Coronary artery (tissue), 2 donors: Measurements from ENCODE around the gene ATP11A.

Experiments used
- DNase-seq: peaks from one replicate; pipeline ENCODE4 v3.0.0-alpha.2; 2017; ENCODE audit warnings: low spot score
- H3K27ac ChIP-seq, 2 donors: fragments of 200-600 bp; sonication (generic); one replicate each; pipeline ENCODE4 v1.5.1; 2016 to 2019
- H3K4me3 ChIP-seq: fragments of 200-600 bp; sonication (generic); 2 replicates; pipeline ENCODE4 v1.5.1; 2016; ENCODE audit warnings: mild to moderate bottlenecking, moderate library complexity
- TF ChIP-seq, protein P1 (sequence below): fragments of 200-600 bp; sonication (generic); IDR thresholded peaks from one replicate; pipeline ENCODE4 v1.5.1; 2019; ENCODE audit warnings: antibody characterized with exemption

The ATP11A gene

DNA sequence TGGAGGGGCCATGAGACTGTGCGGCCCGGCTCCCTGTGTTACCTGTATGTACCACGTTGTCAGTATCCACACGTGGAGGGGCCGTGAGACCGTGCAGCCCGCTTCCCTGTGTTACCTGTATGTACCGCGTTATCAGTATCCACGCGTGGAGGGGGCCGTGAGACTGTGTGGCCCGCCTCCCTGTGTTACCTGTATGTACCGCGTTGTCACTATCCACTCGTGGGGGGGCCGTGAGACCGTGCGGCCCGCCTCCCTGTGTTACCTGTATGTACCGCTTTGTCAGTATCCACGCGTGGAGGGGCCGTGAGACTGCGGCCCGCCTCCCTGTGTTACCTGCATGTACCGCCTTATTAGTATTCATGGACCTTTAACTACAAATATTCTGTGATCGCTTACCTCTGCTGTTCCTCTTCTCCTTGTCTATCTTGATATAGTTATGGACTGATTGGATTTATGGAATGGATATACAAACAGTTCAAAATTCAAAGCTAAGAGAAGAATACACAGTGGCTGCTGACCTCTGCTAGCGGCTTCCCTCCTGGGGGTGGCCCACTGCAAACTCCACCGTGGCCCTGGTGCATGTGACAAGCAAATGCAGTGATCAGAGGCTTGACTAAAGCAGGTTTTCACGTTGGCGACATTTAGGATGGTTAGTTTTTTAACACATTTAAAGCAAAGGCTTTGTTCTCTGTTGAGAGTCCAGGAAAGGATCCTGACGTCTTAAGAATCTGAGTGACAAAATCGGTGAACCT is 38.7 kb downstream of the ATP11A start:
- DNase-seq, result no peak
- Histone ChIP-seq H3K27ac (no peak overlapping the region), H3K4me3 (no peak overlapping the region)
- TF ChIP-seq, protein P1, sequence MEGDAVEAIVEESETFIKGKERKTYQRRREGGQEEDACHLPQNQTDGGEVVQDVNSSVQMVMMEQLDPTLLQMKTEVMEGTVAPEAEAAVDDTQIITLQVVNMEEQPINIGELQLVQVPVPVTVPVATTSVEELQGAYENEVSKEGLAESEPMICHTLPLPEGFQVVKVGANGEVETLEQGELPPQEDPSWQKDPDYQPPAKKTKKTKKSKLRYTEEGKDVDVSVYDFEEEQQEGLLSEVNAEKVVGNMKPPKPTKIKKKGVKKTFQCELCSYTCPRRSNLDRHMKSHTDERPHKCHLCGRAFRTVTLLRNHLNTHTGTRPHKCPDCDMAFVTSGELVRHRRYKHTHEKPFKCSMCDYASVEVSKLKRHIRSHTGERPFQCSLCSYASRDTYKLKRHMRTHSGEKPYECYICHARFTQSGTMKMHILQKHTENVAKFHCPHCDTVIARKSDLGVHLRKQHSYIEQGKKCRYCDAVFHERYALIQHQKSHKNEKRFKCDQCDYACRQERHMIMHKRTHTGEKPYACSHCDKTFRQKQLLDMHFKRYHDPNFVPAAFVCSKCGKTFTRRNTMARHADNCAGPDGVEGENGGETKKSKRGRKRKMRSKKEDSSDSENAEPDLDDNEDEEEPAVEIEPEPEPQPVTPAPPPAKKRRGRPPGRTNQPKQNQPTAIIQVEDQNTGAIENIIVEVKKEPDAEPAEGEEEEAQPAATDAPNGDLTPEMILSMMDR, result no peak

GRCh38 chr13:112729408-112729807 is 39.6 kb downstream of the ATP11A start:
- TF ChIP-seq, protein P1, result no peak
- DNase-seq, result no peak
- H3K27ac ChIP-seq, result no peak overlapping the region
- H3K4me3 ChIP-seq, result no peak overlapping the region

DNA sequence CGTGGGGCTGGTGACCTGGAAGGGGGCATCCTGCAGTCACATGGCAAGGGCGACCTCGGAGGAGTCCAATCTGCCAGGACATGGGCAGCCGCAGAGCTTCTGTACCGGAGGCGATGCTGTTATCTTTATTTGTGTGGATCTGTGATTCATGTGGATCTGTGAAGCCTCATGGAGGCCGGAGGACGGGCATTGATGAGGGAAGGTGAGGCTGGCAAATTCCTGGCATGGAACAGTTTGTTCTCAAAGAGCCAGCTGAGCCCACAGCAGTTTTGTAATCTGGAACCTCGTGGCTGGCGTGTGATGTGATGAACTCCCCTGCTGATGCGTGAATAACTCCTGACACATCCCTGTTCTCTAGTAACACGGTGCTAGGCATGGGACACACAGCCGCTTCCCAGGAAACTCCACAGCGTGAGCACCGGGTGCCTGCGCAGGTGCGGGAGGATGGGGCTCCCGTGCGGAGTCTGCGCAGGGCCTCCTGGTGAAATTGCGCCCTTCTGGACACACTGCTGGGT is 40.4 kb downstream of the ATP11A start:
- Histone ChIP-seq H3K4me3 (no peak overlapping the region), H3K27ac (no peak overlapping the region)
- TF ChIP-seq, protein P1, result no peak
- no peak for DNase-seq

DNA sequence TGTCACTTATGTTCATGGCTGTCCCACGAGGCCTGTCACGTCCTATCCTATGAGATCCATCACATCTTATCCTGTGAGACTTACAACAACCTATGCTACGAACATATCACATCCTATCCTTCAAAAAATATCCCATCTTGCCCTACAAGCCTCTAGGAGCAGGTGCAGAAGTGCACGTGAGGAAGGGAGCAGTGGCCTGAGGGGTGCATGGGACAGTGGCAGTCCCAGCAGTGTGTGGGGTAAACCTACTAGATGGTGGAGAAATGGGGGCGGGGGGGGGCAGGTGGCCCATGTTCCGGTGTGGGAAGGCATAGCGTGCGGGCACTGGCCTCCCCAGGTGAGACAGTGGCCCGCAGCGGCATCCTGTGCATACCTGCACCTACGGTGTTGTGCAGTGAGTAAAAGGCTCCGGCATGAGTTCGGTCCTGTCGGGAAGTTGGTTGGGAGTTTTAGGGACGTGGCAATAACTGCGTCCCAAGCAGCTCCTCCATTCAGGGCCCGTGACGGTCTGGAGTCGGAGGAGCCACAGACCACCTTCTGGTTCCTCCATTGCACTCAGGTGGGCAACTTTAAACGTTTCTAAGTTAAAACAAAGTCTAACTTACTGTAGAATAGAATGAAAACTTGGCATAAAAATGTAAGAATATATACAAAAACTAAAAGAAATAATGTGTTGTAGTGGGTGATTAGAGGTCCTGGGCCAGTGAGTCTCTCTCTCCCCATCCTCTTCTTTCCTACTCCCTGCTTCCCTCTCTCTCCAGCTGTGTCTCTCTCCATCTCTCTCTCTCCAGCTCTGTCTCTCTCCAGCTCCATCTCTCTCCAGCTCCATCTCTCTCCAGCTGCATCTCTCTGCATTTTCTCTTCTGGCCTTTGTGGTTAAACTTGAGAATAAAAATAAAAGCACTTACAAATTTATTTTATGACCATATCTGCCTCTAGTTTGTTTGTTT is 42.1 kb downstream of the ATP11A start:
- TF ChIP-seq, protein P1, result no peak
- Histone ChIP-seq H3K4me3 (no peak overlapping the region), H3K27ac (no peak overlapping the region)
- no peak for DNase-seq

- no peak overlapping the region for H3K27ac ChIP-seq
- TF ChIP-seq, protein P1, result no peak
- no peak overlapping the region for H3K4me3 ChIP-seq
- no peak for DNase-seq
Measured at GRCh38 chr13:112732679-112733078, 42.8 kb downstream of the ATP11A start.

DNA sequence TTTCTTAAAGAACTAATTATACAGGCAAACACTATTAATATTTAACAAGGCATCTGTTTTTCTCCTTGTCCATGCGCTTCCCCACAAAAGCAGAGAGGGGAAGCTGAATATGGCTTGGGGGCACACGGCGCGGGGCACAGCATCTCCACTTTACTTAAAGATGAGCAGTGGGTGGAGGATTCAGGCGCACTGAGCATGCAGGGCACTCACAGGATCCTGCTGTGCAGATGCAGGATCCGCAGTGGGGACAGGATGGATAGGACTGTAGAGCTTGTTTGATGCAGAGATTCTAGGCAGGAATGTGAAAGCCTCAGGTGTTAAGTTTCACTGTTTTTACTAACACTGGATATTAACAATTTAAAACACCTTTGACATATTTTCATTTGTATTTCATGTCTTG is 43.3 kb downstream of the ATP11A start:
- TF ChIP-seq, protein P1, result no peak
- Histone ChIP-seq H3K27ac (no peak overlapping the region), H3K4me3 (no peak overlapping the region)
- DNase-seq, result no peak
